ENCODE data around the gene DCC. TPM values are rescaled to one million over a fixed set of nuclear protein-coding genes. Genes with fewer than 3 reads are reported as not detected.

DCC gene
- total and polyA plus RNA-seq, 2 experiments from 2014 or later: 0.53 to 0.73 TPM

DNA sequence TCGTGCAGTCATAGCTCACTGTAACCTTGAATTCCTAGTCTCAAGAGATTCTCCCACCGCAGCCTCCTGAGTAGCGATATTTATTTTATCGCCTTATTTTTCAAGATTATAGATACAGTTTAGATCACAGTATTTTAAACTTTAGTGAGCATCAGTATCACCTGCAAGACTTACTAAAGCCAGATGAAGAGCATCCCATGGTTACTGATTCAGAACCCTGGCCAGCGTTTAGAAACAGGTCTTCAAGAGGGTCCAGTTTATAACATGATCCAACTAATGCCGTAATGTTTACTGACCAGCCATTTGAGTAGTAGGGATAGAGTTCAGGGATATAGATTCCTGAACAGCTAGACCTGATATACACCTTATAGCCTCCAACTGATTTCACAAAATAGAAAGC, 146.1 kb downstream of the DCC start:
- H3K4me2 ChIP-seq: no peak overlapping the region
- TF ChIP-seq, protein P1, sequence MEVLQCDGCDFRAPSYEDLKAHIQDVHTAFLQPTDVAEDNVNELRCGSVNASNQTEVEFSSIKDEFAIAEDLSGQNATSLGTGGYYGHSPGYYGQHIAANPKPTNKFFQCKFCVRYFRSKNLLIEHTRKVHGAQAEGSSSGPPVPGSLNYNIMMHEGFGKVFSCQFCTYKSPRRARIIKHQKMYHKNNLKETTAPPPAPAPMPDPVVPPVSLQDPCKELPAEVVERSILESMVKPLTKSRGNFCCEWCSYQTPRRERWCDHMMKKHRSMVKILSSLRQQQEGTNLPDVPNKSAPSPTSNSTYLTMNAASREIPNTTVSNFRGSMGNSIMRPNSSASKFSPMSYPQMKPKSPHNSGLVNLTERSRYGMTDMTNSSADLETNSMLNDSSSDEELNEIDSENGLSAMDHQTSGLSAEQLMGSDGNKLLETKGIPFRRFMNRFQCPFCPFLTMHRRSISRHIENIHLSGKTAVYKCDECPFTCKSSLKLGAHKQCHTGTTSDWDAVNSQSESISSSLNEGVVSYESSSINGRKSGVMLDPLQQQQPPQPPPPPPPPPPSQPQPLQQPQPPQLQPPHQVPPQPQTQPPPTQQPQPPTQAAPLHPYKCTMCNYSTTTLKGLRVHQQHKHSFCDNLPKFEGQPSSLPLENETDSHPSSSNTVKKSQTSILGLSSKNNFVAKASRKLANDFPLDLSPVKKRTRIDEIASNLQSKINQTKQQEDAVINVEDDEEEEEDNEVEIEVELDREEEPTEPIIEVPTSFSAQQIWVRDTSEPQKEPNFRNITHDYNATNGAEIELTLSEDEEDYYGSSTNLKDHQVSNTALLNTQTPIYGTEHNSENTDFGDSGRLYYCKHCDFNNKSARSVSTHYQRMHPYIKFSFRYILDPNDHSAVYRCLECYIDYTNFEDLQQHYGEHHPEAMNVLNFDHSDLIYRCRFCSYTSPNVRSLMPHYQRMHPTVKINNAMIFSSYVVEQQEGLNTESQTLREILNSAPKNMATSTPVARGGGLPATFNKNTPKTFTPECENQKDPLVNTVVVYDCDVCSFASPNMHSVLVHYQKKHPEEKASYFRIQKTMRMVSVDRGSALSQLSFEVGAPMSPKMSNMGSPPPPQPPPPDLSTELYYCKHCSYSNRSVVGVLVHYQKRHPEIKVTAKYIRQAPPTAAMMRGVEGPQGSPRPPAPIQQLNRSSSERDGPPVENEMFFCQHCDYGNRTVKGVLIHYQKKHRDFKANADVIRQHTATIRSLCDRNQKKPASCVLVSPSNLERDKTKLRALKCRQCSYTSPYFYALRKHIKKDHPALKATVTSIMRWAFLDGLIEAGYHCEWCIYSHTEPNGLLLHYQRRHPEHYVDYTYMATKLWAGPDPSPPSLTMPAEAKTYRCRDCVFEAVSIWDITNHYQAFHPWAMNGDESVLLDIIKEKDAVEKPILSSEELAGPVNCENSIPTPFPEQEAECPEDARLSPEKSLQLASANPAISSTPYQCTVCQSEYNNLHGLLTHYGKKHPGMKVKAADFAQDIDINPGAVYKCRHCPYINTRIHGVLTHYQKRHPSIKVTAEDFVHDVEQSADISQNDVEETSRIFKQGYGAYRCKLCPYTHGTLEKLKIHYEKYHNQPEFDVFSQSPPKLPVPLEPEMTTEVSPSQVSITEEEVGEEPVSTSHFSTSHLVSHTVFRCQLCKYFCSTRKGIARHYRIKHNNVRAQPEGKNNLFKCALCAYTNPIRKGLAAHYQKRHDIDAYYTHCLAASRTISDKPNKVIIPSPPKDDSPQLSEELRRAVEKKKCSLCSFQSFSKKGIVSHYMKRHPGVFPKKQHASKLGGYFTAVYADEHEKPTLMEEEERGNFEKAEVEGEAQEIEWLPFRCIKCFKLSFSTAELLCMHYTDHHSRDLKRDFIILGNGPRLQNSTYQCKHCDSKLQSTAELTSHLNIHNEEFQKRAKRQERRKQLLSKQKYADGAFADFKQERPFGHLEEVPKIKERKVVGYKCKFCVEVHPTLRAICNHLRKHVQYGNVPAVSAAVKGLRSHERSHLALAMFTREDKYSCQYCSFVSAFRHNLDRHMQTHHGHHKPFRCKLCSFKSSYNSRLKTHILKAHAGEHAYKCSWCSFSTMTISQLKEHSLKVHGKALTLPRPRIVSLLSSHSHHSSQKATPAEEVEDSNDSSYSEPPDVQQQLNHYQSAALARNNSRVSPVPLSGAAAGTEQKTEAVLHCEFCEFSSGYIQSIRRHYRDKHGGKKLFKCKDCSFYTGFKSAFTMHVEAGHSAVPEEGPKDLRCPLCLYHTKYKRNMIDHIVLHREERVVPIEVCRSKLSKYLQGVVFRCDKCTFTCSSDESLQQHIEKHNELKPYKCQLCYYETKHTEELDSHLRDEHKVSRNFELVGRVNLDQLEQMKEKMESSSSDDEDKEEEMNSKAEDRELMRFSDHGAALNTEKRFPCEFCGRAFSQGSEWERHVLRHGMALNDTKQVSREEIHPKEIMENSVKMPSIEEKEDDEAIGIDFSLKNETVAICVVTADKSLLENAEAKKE (CRISPR knock-in tag; IDR thresholded peaks at IDR 0.05): no peak
- peak; percentile 42 for TF ChIP-seq REST (IDR thresholded peaks at IDR 0.05; ENCODE audit: unreplicated experiment)
- Mint-ChIP-seq H3K9me3 (no peaks in the 10 kb centered on the region), H3K4me1 (no peaks in the 10 kb centered on the region), H3K4me3 (no peak overlapping the region), H3K36me3 (ENCODE audit: low read depth) (no peaks in the 10 kb centered on the region), H3K27me3 (ENCODE audit: insufficient read depth, low read depth, poor library complexity) (peaks cover 2% of the 10 kb centered on the region), H3K27ac (no peak overlapping the region)
- H3K4me3 ChIP-seq: no peak overlapping the region
- H3K36me3 ChIP-seq (ENCODE audit: insufficient read depth): no peaks in the 10 kb centered on the region
- H3K27me3 ChIP-seq (ENCODE audit: insufficient read depth): no peaks in the 10 kb centered on the region
- no peak overlapping the region for H3K27ac ChIP-seq (ENCODE audit: low read depth)
- H2AFZ ChIP-seq: no peak overlapping the region
- no peak for ATAC-seq
- no peaks in the 10 kb centered on the region for H3F3A ChIP-seq (replicated peaks; ENCODE audit: low read depth)
- no peak for DNase-seq (ENCODE audit: low spot score)
- H3K4me1 ChIP-seq (ENCODE audit: insufficient read depth): no peaks in the 10 kb centered on the region
- H3K9me2 ChIP-seq (ENCODE audit: insufficient read depth): no peaks in the 10 kb centered on the region
- H4K20me1 ChIP-seq (replicated peaks; ENCODE audit: insufficient read depth): no peaks in the 10 kb centered on the region
- no peaks in the 10 kb centered on the region for H3K79me2 ChIP-seq (replicated peaks; ENCODE audit: insufficient read depth)

Measured in GM23338 (cell line).